Measurements from ENCODE around the gene ZNF254. TPM values are rescaled to one million over a fixed set of nuclear protein-coding genes. Genes with fewer than 3 reads are reported as not detected.
"Not testable (repeated sequence)": the region's sequence is repeated elsewhere in the genome, so short reads cannot be mapped to it uniquely, and the experiment has no call there.

The ZNF254 gene
- total and polyA plus RNA-seq, 10 of the 15 experiments (the other 5 are each of a cell fraction or from before 2014, with no cell fraction given): 1.5 to 15.7 (median 8.5) TPM

DNA sequence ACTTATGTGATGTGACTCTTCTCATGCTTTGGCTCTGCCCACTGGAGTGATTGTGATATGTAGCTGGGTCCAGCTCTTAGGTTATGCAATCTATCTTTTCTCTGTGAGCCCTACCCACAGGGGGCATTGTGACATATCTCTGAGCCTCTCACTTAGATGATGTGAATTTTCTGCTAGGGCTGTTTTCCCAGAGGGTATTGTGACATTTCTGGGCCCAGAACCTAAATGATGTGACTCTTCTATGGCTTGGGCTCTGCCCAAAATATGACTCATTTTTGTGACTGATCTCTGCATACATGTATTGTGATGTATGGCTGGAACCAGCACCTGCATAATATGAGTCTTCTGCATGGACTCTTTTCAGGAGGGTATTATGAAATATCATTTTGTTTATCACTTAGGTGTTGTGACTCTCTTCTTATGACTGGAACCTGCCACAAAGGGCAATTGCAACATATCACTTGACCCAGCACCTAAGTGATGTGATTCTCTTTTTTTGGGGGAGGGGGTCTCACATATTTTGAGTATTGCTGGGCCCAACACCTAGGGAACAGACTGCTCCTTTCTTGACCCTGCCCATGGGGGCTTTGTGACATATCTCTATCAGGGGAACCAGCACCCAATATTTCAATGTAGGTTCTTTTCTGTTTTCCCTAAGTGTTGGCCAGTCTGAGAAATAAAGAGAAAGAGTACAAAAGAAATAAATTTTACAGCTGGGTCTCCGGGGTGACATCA is 12.1 kb upstream of the ZNF254 start:
- no peaks in the 10 kb centered on the region; the same call in 2 of the 3 replicates for H3K9me3 ChIP-seq (replicated peaks; ENCODE audit: control insufficient read depth, insufficient read depth, low read length)
- TF ChIP-seq NR2C1 (IDR thresholded peaks at IDR 0.05) (no peak), PAX8 (IDR thresholded peaks at IDR 0.05) (no peak), RFX5 (IDR thresholded peaks at IDR 0.05; ENCODE audit: low read depth, low read length) (no peak), EGR1 (IDR thresholded peaks at IDR 0.05; ENCODE audit: borderline replicate concordance in 1 of 2, low read depth in 2 of 2, low read length in 2 of 2) (no peak), RAD51 (IDR thresholded peaks at IDR 0.05) (no peak), MYC (IDR thresholded peaks at IDR 0.05; ENCODE audit: insufficient read depth, insufficient read length, insufficient replicate concordance, low read length, severe bottlenecking) (no peak), BMI1 (IDR thresholded peaks at IDR 0.05; ENCODE audit: borderline replicate concordance) (no peak), RCOR1 (conservative IDR thresholded peaks at IDR 0.05; ENCODE audit: low read depth, low read length) (no peak)
- TF ChIP-seq, protein P1, sequence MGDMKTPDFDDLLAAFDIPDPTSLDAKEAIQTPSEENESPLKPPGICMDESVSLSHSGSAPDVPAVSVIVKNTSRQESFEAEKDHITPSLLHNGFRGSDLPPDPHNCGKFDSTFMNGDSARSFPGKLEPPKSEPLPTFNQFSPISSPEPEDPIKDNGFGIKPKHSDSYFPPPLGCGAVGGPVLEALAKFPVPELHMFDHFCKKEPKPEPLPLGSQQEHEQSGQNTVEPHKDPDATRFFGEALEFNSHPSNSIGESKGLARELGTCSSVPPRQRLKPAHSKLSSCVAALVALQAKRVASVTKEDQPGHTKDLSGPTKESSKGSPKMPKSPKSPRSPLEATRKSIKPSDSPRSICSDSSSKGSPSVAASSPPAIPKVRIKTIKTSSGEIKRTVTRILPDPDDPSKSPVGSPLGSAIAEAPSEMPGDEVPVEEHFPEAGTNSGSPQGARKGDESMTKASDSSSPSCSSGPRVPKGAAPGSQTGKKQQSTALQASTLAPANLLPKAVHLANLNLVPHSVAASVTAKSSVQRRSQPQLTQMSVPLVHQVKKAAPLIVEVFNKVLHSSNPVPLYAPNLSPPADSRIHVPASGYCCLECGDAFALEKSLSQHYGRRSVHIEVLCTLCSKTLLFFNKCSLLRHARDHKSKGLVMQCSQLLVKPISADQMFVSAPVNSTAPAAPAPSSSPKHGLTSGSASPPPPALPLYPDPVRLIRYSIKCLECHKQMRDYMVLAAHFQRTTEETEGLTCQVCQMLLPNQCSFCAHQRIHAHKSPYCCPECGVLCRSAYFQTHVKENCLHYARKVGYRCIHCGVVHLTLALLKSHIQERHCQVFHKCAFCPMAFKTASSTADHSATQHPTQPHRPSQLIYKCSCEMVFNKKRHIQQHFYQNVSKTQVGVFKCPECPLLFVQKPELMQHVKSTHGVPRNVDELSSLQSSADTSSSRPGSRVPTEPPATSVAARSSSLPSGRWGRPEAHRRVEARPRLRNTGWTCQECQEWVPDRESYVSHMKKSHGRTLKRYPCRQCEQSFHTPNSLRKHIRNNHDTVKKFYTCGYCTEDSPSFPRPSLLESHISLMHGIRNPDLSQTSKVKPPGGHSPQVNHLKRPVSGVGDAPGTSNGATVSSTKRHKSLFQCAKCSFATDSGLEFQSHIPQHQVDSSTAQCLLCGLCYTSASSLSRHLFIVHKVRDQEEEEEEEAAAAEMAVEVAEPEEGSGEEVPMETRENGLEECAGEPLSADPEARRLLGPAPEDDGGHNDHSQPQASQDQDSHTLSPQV (IDR thresholded peaks at IDR 0.05): no peak
- TF ChIP-seq, protein P2, sequence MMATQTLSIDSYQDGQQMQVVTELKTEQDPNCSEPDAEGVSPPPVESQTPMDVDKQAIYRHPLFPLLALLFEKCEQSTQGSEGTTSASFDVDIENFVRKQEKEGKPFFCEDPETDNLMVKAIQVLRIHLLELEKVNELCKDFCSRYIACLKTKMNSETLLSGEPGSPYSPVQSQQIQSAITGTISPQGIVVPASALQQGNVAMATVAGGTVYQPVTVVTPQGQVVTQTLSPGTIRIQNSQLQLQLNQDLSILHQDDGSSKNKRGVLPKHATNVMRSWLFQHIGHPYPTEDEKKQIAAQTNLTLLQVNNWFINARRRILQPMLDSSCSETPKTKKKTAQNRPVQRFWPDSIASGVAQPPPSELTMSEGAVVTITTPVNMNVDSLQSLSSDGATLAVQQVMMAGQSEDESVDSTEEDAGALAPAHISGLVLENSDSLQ (IDR thresholded peaks at IDR 0.05): no peak

DNA sequence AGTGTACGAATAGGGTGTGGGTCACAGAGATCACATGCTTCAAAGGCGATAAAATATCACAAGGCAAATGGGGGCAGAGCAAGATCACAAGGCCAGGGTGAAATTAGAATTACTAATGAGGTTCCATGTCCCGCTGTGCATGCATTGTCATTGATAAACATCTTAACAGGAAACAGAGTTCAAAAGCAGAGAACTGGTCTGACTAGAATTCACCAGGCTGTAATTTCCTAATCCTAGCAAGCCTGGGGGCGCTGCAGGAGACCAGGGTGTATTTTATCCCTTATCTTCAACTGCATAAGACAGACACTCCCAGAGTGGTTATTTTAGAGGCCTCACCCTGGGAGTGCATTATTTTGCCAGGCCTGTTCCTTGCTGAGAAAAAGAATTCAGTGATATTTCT is 11.5 kb upstream of the ZNF254 start:
- SMC1A ChIA-PET (ENCODE audit: uncharacterized antibody, unreplicated experiment); H3K27me3 ChIP-seq (replicated peaks in 1 of 2; ENCODE audit: control insufficient read depth in 2 of 2, insufficient read depth in 2 of 2, low read length in 1 of 2); H3K27ac ChIP-seq (ENCODE audit: control insufficient read depth, insufficient read depth); FAIRE-seq; DNase-seq (ENCODE audit: low read depth, low spot score); H2AFZ ChIP-seq (ENCODE audit: control insufficient read depth, low read depth, low read length); ATAC-seq; intact Hi-C loops (cut with micrococcal nuclease; ENCODE audit: unreplicated experiment); in situ Hi-C loops (cut with MboI); H3K9me3 ChIP-seq (replicated peaks; ENCODE audit: control insufficient read depth, insufficient read depth, low read length); H3K4me1 ChIP-seq (ENCODE audit: control insufficient read depth, insufficient read depth, low read length); H3K79me2 ChIP-seq (ENCODE audit: control insufficient read depth, insufficient read depth, low read length); H3K36me3 ChIP-seq (ENCODE audit: control insufficient read depth in 2 of 2, insufficient read depth in 2 of 2, low read length in 1 of 2); H3K4me2 ChIP-seq (ENCODE audit: control insufficient read depth, insufficient read depth); BruUV-seq (replicated peaks); H4K20me1 ChIP-seq (ENCODE audit: control insufficient read depth, insufficient read depth); H3K4me3 ChIP-seq; RAD21 ChIA-PET (ENCODE audit: unreplicated experiment); POLR2A ChIA-PET; CTCF ChIA-PET; H3K9ac ChIP-seq (ENCODE audit: control insufficient read depth, insufficient read depth, low read length): not testable (repeated sequence)
- 95% methylated on average over 4 of the region's 4 CpGs for WGBS (ENCODE audit: insufficient coverage, insufficient replicate concordance, low lambda C conversion rate, missing lambda C conversion rate)

More for the DNA sequence above, 12.1 kb upstream of the ZNF254 start:
- H3K79me2 ChIP-seq (ENCODE audit: control insufficient read depth, insufficient read depth, low read length): no peaks in the 10 kb centered on the region
- WGBS (ENCODE audit: insufficient coverage, insufficient replicate concordance, low lambda C conversion rate, missing lambda C conversion rate): 92% methylated on average over 1 of the region's 1 CpG
- SMC1A ChIA-PET (ENCODE audit: uncharacterized antibody, unreplicated experiment): no interaction called here
- in situ Hi-C loops (cut with MboI) (no loop called here), intact Hi-C loops (cut with micrococcal nuclease; ENCODE audit: unreplicated experiment) (no loop called here)
- ATAC-seq (no peak), FAIRE-seq (no peak), DNase-seq (ENCODE audit: low read depth, low spot score) (no peak)
- no peak overlapping the region for H2AFZ ChIP-seq (ENCODE audit: control insufficient read depth, low read depth, low read length)
- no peaks in the 10 kb centered on the region for H3K4me1 ChIP-seq (ENCODE audit: control insufficient read depth, insufficient read depth, low read length)
- POLR2A ChIA-PET: no interaction called here
- H3K27ac ChIP-seq (ENCODE audit: control insufficient read depth, insufficient read depth): no peak overlapping the region
- no peak overlapping the region for H3K4me2 ChIP-seq (ENCODE audit: control insufficient read depth, insufficient read depth)
- RAD21 ChIA-PET (ENCODE audit: unreplicated experiment): no interaction called here
- H3K4me3 ChIP-seq: no peak overlapping the region
- H4K20me1 ChIP-seq (ENCODE audit: control insufficient read depth, insufficient read depth): no peaks in the 10 kb centered on the region
- CTCF ChIA-PET: no interaction called here
- no peak overlapping the region for H3K9ac ChIP-seq (ENCODE audit: control insufficient read depth, insufficient read depth, low read length)
- BruUV-seq (replicated peaks): no TSS peak
- no peaks in the 10 kb centered on the region for H3K36me3 ChIP-seq (ENCODE audit: control insufficient read depth in 2 of 2, insufficient read depth in 2 of 2, low read length in 1 of 2)
- no peaks in the 10 kb centered on the region for H3K27me3 ChIP-seq (replicated peaks in 1 of 2; ENCODE audit: control insufficient read depth in 2 of 2, insufficient read depth in 2 of 2, low read length in 1 of 2)
